Osteocyte (in vitro differentiated cells): Measurements from ENCODE around the gene RNF114. TPM values are rescaled to one million over a fixed set of nuclear protein-coding genes. Genes with fewer than 3 reads are reported as not detected.

Source experiments
- DNase-seq: peaks from one replicate; pipeline ENCODE4 v3.0.0; 2021; ENCODE audit warnings: mixed read lengths; ENCODE audit not compliant: unreplicated experiment; ENCODE audit errors: extremely low spot score
- H3K27ac Mint-ChIP-seq: one replicate; pipeline ENCODE4 v1.8.0; 2021; ENCODE audit warnings: mild to moderate bottlenecking, mixed read lengths; ENCODE audit not compliant: unreplicated experiment
- H3K27me3 Mint-ChIP-seq: one replicate; pipeline ENCODE4 v1.8.0; 2021; ENCODE audit warnings: mixed read lengths; ENCODE audit not compliant: unreplicated experiment
- H3K36me3 Mint-ChIP-seq: one replicate; pipeline ENCODE4 v1.8.0; 2021; ENCODE audit warnings: mixed read lengths; ENCODE audit not compliant: unreplicated experiment
- H3K4me1 Mint-ChIP-seq: one replicate; pipeline ENCODE4 v1.8.0; 2021; ENCODE audit warnings: mixed read lengths; ENCODE audit not compliant: unreplicated experiment
- H3K4me3 Mint-ChIP-seq: one replicate; pipeline ENCODE4 v1.8.0; 2021; ENCODE audit warnings: mild to moderate bottlenecking, moderate library complexity, mixed read lengths; ENCODE audit not compliant: unreplicated experiment
- H3K9me3 Mint-ChIP-seq: one replicate; pipeline ENCODE4 v1.8.0; 2021; ENCODE audit warnings: mixed read lengths; ENCODE audit not compliant: unreplicated experiment
- total RNA-seq: library from RNA; stranded (reverse); gene quantifications from 2 replicates; pipeline ENCODE4 v1.2.1, GENCODE V29; 2021
- TF ChIP-seq, protein P1 (sequence below): fragments of 200-600 bp; sonication (generic); IDR thresholded peaks from 2 replicates; pipeline ENCODE4 v1.5.0; 2021; ENCODE audit warnings: antibody characterized with exemption, mild to moderate bottlenecking, moderate library complexity

Gene RNF114
- total RNA-seq, 1 donor from 2014 or later, result 64.9 TPM

DNA sequence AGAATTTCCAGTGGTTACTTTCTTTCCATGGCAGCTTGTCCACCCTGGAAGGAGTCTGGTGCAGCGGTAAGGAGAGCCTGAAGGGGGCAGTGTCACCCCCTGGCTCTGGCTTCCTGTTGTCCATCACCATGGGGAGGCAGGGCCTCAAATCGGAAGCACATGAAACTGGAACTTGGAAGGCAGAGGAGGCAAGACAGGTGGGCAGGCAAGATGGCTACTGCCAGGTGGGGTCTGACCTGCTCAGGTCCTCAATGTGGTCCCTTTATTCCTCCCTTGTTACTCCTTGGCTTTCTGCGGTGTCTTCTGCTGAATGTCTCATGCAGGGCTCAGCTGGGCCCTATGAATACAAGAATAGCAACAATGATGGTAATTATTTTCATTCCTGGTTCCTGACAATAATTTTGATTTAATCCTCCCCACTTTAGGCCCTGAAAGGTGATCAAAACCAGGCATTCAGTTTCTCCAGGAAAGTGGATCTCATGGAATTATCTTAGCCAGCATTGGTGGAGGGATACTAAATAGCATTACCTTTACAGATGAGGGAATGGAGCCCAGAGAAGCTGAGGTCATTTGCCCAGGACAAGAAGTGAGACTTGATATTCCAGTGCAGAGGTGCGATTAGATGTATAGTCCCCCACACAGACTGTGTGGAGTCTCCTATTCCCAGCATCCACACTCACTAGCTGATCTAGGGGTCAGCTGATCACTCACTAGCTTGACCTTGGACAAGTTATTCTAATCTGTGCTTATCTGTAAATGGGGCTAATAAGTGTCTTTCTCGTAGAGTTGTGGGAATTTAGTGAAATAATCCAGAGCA is 29.0 kb downstream of the RNF114 start:
- H3K9me3 Mint-ChIP-seq, result no peaks in the 10 kb centered on the region
- H3K4me3 Mint-ChIP-seq, result no peak overlapping the region
- no peak for DNase-seq
- TF ChIP-seq, protein P1, sequence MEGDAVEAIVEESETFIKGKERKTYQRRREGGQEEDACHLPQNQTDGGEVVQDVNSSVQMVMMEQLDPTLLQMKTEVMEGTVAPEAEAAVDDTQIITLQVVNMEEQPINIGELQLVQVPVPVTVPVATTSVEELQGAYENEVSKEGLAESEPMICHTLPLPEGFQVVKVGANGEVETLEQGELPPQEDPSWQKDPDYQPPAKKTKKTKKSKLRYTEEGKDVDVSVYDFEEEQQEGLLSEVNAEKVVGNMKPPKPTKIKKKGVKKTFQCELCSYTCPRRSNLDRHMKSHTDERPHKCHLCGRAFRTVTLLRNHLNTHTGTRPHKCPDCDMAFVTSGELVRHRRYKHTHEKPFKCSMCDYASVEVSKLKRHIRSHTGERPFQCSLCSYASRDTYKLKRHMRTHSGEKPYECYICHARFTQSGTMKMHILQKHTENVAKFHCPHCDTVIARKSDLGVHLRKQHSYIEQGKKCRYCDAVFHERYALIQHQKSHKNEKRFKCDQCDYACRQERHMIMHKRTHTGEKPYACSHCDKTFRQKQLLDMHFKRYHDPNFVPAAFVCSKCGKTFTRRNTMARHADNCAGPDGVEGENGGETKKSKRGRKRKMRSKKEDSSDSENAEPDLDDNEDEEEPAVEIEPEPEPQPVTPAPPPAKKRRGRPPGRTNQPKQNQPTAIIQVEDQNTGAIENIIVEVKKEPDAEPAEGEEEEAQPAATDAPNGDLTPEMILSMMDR, result peak; percentile 56
- peaks cover under 1% of the 10 kb centered on the region for H3K36me3 Mint-ChIP-seq
- no peaks in the 10 kb centered on the region for H3K27me3 Mint-ChIP-seq
- peaks cover 9% of the 10 kb centered on the region for H3K4me1 Mint-ChIP-seq
- no peak overlapping the region for H3K27ac Mint-ChIP-seq

DNA sequence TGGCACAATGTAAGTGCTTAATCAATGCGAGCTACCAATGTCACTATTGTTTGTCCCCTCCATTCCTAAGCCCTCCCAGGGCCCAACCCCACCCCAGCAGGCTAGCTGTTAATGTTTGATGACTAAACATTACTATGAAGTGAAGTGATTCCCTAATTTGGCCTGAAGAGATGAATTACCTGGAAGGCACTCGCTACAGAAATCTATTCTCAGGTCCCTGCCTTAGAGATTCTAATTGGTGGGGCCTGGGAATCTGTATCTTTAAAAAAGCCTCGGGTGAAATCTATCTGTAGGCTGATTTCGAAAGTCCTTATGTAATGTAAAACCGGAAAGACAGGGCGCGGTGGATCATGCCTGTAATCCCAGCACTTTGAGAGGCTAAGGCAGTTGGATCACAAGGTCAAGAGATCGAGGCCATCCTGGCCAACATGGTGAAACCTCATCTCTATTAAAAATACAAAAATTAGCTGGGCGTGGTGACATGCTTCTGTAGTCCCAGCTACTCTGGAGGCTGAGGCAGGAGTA is 29.6 kb downstream of the RNF114 start:
- H3K4me3 Mint-ChIP-seq, result no peak overlapping the region
- no peaks in the 10 kb centered on the region for H3K9me3 Mint-ChIP-seq
- no peaks in the 10 kb centered on the region for H3K36me3 Mint-ChIP-seq
- TF ChIP-seq, protein P1, result no peak
- H3K4me1 Mint-ChIP-seq, result peaks cover 9% of the 10 kb centered on the region
- DNase-seq, result no peak
- no peaks in the 10 kb centered on the region for H3K27me3 Mint-ChIP-seq
- no peak overlapping the region for H3K27ac Mint-ChIP-seq

DNA sequence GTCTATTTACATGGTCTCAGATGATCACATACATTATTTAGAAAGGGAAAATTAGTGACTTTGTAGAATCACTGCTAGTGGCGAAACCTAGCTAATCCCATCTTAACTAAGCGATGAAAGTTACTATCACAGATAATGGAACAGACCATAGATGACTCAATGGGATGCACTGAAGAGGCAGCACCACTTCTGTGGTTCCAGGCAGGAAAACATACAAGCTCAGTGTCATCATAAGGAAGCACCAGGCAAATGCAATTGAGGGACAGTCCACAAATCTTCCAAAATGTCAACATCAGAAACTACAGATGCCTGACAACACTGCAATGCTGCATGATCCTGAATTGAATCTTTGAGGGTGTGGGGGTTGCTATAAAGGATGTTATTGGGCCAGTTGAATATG is 30.7 kb downstream of the RNF114 start:
- DNase-seq, result no peak
- no peak overlapping the region for H3K27ac Mint-ChIP-seq
- H3K4me1 Mint-ChIP-seq, result peaks cover 9% of the 10 kb centered on the region
- H3K27me3 Mint-ChIP-seq, result no peaks in the 10 kb centered on the region
- H3K36me3 Mint-ChIP-seq, result no peaks in the 10 kb centered on the region
- TF ChIP-seq, protein P1, result no peak
- no peak overlapping the region for H3K4me3 Mint-ChIP-seq
- H3K9me3 Mint-ChIP-seq, result no peaks in the 10 kb centered on the region

DNA sequence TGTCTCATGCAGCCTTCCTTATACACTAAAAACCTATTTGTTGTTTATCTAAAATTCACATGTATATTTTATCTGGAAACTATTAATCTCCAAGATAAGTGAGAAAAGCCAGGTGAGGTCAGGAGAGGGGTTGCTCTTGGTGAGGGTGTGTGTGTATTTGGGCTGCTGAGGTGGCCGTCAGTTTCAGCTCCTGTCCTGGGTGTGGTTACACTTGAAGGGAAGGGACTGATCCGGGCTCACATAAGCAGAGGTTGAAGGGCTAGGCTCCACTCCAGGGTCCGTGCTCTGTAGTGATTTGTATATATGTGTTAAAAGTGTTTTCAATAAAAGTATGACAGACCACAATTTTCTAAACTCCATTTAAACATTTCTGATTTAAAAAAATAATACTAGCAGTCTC is 33.0 kb downstream of the RNF114 start:
- Mint-ChIP-seq H3K27ac (no peak overlapping the region), H3K9me3 (no peaks in the 10 kb centered on the region)
- TF ChIP-seq, protein P1, result no peak

DNA sequence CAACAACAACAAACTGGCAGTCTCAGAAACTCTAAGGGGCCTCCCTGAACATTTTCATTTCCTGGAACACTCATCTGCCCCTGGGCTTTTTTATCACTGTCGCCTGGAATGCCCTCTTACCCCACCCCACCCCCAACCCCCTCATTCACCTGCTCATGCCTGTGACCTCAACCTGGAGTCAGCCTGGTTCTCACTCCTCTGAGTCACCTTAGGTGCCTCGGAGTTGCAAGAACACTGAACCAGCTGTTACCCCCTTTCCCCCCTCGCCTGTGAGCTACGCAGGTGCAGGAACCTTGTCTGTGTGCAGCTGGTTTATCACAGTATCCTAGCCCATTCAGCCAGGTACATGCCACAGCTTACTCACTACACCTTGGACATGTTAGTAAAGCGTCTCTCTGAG is 33.7 kb downstream of the RNF114 start:
- H3K4me1 Mint-ChIP-seq, result peaks cover 9% of the 10 kb centered on the region
- no peaks in the 10 kb centered on the region for H3K27me3 Mint-ChIP-seq
- TF ChIP-seq, protein P1, result no peak
- no peak for DNase-seq
- H3K27ac Mint-ChIP-seq, result no peak overlapping the region
- H3K4me3 Mint-ChIP-seq, result no peak overlapping the region
- no peaks in the 10 kb centered on the region for H3K9me3 Mint-ChIP-seq
- no peaks in the 10 kb centered on the region for H3K36me3 Mint-ChIP-seq

More for the DNA sequence above, 33.0 kb downstream of the RNF114 start:
- H3K36me3 Mint-ChIP-seq, result no peaks in the 10 kb centered on the region
- no peak for DNase-seq
- peaks cover 9% of the 10 kb centered on the region for H3K4me1 Mint-ChIP-seq
- H3K27me3 Mint-ChIP-seq, result no peaks in the 10 kb centered on the region
- H3K4me3 Mint-ChIP-seq, result no peak overlapping the region
